IPS-11a (cell line): ENCODE measurements around the gene THOC7.
A peak's percentile ranks its signal among the peaks of the same experiment; 100 is the strongest.

Experiments used
- H3K4me3 ChIP-seq: one replicate; pipeline ENCODE4 v1.5.1; 2013; ENCODE audit warnings: low read depth, low read length, control low read depth

Gene THOC7

GRCh38 chr3:63878394-63879060 lies 14.9 kb upstream of the THOC7 start:
- no peak overlapping the region for H3K4me3 ChIP-seq

GRCh38 chr3:63877737-63878393 lies 14.3 kb upstream of the THOC7 start:
- H3K4me3 ChIP-seq: no peak overlapping the region

GRCh38 chr3:63876260-63876659 lies 12.7 kb upstream of the THOC7 start:
- no peak overlapping the region for H3K4me3 ChIP-seq

DNA sequence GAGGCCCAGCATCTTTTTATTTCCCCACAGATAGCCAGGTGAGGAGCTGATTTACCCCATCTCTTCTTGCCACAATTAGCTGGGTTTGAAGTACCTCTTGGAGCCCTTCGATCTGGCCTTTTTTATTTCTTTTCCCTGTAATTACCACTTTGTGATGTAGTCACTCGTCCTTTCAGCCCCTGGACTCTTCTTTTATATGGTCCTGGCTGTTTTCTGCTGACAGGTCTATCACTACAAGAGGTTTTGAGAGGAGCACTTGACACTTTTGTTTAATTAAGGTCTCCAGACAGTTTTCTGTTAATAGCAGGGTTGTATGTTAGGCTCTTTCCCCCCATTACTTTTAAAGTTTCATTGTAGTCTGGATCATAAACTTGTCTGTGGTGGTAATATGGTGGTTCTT lies 11.9 kb upstream of the THOC7 start:
- no peak overlapping the region for H3K4me3 ChIP-seq

- H3K4me3 ChIP-seq: no peak overlapping the region
These were observed 11.2 kb upstream of the THOC7 start for GRCh38 chr3:63874769-63875168.

DNA sequence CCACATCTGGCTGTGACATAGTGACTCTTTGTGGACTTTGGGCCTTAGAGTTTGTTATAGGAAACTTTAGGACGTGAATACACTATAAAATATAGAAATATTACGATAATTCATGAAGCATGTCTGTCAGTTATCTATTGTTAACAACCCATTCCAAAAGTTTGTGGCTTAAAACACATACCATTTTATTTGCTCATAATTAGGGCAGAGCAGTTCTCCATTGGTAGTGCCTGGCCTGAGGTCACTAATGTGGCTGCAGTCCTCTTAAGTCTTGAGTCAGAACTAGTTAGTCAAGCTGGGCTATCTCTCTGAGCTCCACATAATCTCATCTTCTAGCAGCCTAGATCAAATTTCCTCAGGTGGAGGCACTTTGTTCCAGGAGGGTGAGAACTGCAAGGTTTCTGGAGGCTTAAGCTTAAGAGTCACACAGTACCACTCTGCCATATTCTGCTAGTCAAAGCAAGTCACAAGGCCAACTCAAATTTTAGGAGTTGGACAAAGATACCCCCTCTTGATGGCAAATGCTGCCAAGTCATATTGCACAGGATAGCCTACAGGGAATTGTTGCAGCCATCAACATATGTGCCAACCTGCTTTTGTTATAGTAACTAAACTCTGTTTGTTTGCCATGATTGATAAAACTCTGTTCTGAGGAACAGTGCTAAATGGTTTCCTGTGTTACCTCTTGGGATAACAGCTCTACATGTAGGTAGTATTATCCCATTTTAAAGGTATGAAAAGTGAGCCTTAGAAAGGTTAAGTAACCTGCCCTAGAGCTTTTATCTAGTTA lies 8.7 kb upstream of the THOC7 start:
- no peak overlapping the region for H3K4me3 ChIP-seq

DNA sequence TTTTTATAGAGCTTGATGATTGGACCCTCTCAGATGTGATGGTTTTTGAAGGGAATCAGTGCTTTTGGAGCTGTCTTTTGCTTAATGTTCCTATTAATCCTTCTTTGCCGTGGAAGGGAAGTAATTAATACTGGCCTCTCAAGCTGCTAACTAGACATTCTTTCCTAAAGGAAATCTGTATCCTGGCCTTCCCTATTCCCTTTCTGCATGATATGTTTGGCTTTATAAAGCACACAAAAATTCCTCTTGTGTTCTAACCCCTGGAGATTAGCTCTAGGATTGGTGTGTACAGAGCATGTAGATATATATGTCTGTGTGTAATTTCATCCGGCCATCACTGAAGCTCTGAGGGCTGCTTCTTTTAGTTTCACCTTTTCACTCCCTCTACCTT lies 7.0 kb upstream of the THOC7 start:
- no peak overlapping the region for H3K4me3 ChIP-seq

DNA sequence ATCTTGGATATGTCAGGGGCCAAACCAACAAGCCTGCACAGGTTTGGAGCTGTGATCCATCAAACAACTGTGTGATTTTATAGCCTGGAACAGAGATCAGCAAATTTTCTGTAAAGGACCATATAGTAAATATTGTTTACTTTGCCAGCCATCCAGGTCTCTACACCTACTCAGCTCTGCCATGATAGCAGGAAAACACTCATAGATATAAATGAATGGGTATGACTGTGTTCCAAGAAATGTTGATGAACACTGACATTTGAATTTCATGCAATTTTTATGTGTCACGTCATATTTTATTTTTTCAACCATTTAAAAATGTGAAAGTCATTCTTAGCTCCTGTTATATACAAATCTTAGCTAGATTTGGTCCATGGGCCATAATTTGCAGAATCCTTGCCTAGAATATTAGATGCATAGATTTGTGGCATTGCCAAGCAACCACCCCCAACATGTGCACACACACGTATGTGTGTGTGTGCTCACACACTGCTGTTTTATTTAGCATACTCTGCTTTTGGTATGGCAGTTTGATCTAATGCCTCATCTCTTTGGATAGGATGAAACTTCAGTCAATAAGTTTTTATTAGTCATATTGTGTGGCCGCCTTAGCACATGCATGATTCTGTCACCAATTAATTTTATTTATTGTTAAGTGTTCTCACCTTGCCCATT lies 6.5 kb upstream of the THOC7 start:
- H3K4me3 ChIP-seq: no peak overlapping the region

- no peak overlapping the region for H3K4me3 ChIP-seq
These were observed 3.6 kb upstream of the THOC7 start for GRCh38 chr3:63867225-63867624.

GRCh38 chr3:63864965-63865327 lies 1.3 kb upstream of the THOC7 start:
- peak overlapping the region; percentile 71 for H3K4me3 ChIP-seq

- H3K4me3 ChIP-seq: peak overlapping the region; percentile 71
These were observed 681 bp upstream of the THOC7 start for GRCh38 chr3:63864008-63864964.

DNA sequence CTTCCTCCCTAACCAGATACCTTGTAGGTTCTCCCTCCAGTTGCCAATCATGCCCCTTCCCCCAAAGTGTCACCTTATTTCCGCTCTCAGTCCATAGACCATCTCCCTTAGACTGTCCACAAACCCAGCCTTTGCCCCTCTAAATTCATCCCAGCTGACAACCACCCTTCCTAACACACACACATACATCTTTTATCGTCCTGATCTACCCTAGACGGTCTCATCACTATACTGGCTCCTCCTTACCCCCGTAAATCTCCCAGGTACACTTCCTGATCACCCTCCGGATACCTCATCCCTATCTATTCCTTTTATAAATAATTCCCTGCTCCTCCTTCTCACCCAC lies 828 bp downstream of the THOC7 start:
- H3K4me3 ChIP-seq: peak overlapping the region; percentile 73

DNA sequence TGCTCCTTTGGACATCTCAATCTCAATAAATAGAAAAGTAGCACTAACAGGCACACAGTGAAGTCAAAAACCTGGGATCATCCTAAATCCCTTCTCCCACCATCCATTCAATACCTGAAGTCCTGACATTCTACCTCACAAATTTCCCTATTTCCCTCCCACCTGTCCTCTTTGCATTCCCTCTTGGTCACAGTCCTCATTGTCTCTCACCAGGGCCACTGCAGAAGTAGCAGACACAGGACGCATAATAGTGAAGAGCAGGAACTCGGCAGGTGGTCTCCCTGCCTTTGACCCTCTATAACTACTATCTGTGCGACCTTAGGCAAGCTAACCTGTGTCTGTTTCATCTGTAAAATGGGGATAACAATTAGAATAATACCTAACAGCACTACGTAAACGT lies 2.3 kb downstream of the THOC7 start:
- no peak overlapping the region for H3K4me3 ChIP-seq

DNA sequence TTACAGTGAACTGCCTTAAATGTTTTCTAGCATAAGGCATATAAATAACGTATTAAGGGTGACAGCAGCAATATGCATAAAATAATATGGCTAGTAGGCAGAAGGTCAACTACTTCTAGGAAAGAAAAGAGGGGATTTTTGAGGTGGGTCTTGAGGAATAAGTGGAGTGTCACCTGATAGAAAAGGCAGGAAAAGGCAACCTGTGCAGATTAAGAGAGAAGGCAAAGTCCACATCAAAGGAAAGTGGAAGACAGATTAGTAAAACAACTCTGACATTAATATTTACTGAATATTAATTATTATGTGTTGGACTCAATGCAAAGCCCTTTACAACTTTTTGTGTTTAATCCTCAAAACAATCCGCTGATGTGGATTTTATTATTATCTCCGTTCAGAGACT lies 2.8 kb downstream of the THOC7 start:
- H3K4me3 ChIP-seq: no peak overlapping the region

- H3K4me3 ChIP-seq: no peak overlapping the region
These were observed 6.3 kb downstream of the THOC7 start for GRCh38 chr3:63857311-63857710.

DNA sequence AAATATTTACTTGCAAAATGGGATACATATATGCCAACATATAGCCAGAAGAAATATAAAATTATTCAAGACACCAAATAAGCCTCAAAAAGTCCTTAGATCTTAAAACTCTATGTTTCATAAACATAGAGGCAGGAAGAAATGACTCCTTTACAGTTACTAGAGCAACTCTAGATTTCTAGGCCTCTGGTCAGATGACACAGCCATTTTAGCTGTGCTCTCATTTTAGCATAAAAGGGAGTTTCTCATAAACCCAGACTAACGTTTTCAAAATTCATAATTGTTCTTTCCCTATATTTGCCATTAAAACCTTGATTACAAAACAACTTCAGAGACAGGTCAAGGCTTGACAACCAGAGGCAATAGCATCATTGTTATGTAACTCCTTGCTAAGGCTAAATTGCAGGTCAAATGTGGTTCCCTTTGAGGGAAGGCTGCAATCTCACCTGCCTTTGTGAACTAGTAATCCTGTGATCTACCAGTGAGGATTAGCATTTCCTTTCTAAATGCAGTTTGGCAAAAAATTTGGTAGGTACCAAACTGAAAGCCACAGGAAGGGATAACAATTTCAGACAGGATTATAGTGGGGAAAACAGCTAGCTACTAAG lies 8.2 kb downstream of the THOC7 start:
- H3K4me3 ChIP-seq: no peak overlapping the region

DNA sequence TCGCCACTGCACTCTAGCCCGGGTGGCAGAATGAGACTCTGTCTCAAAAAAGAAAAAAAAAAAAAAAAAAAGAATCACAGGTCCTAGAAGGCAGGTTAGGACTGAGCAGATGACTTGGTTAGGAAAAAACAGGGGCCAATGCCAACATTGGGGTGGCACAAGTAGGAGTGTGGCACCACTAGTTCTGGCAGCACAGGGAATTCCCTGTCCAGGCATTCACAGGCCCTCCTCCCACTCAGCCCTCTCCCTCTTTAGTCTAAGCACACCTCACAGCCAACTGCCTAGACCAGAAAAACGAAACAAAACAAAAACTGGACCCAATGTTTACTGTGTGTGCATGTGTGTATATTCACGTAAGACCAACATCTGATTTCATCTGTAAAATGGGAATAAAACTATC lies 10.5 kb downstream of the THOC7 start:
- H3K4me3 ChIP-seq: no peak overlapping the region

- no peak overlapping the region for H3K4me3 ChIP-seq
These were observed 12.3 kb downstream of the THOC7 start for GRCh38 chr3:63851287-63851686.

DNA sequence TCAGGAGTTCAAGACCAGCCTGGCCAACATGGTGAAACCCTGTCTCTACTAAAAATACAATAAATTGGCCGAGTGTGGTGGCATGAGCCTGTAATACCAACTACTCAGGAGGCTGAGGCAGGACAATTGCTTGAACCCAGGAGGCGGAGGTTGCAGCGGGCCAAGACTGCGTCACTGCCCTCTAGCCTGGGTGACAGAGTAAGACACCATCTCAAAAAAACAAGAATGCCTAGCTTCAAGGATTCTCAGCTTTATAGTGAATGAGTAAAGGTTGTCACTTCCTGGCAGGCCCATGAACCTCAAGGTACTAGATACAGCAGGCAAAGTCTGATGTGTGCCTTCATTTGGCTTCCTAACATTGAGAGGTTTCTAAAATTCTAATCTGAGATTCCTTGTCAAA lies 14.4 kb downstream of the THOC7 start:
- no peak overlapping the region for H3K4me3 ChIP-seq
